ENCODE measurements around the gene IL17RE.
"Not testable (repeated sequence)": the region's sequence is repeated elsewhere in the genome, so short reads cannot be mapped to it uniquely, and the experiment has no call there.

DNA sequence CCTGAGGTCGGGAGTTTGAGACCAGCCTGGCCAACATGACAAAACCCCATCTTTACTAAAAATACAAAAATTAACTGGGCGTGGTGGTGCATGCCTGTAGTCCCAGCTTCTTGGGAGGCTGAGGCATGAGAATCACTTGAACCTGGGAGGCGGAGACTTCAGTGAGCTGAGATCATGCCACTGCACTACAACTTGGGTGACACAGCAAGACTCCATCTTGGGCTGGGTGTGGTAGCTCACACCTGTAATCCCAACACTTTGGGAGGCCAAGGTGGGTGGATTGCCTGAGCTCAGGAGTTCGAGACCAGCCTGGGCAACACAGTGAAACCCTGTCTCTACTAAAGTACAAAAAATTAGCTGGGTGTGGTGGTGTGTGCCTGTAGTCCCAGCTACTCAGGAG lies 26.4 kb upstream of the IL17RE start:
- TF ChIP-seq POU2F2, POLR2A (IDR thresholded peaks at IDR 0.05; ENCODE audit: low read depth, low read length): not testable (repeated sequence)

All from GM12891 (cell line).